Measurements from ENCODE around the gene PCDH15.

DNA sequence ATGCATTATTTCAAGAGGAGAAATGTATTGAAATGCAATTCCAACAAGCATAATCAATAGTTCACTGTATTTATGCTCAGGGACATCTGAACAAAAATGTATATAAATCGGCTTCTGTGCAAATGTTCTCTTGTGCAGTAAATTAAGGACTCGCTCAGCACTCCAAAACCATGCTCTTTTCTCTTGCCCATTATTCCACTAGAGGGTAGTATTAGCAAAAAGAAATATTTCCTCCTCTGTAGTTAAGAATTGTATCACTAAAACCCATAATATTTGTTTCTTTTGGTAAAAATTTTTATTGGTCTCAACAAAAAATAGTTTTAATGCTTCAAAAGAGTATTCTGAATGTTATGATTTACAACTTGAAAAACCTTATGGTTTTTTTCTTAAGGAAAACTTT lies 803.1 kb downstream of the PCDH15 start:
- no peak for TF ChIP-seq POLR2A (IDR thresholded peaks at IDR 0.05)
- TF ChIP-seq, protein P1, sequence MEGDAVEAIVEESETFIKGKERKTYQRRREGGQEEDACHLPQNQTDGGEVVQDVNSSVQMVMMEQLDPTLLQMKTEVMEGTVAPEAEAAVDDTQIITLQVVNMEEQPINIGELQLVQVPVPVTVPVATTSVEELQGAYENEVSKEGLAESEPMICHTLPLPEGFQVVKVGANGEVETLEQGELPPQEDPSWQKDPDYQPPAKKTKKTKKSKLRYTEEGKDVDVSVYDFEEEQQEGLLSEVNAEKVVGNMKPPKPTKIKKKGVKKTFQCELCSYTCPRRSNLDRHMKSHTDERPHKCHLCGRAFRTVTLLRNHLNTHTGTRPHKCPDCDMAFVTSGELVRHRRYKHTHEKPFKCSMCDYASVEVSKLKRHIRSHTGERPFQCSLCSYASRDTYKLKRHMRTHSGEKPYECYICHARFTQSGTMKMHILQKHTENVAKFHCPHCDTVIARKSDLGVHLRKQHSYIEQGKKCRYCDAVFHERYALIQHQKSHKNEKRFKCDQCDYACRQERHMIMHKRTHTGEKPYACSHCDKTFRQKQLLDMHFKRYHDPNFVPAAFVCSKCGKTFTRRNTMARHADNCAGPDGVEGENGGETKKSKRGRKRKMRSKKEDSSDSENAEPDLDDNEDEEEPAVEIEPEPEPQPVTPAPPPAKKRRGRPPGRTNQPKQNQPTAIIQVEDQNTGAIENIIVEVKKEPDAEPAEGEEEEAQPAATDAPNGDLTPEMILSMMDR (IDR thresholded peaks at IDR 0.05 in 4 of 5, conservative IDR thresholded peaks at IDR 0.05 in 1 of 5): no peak
